Loucy (cell line): ENCODE results near the gene FBLN5.

ENCODE experiments used
- EZH2phosphoT487 ChIP-seq: fragments of 200-600 bp; IDR thresholded peaks from 2 replicates; pipeline ENCODE4 v1.6.1; 2018; ENCODE audit warnings: antibody characterized with exemption, mild to moderate bottlenecking, moderate library complexity, borderline replicate concordance
- TF ChIP-seq, protein P1 (sequence below): fragments of 200-600 bp; sonication (generic); conservative IDR thresholded peaks from 2 replicates; pipeline ENCODE4 v1.5.1; 2014; ENCODE audit warnings: mild to moderate bottlenecking, antibody characterized with exemption, low read length

DNA sequence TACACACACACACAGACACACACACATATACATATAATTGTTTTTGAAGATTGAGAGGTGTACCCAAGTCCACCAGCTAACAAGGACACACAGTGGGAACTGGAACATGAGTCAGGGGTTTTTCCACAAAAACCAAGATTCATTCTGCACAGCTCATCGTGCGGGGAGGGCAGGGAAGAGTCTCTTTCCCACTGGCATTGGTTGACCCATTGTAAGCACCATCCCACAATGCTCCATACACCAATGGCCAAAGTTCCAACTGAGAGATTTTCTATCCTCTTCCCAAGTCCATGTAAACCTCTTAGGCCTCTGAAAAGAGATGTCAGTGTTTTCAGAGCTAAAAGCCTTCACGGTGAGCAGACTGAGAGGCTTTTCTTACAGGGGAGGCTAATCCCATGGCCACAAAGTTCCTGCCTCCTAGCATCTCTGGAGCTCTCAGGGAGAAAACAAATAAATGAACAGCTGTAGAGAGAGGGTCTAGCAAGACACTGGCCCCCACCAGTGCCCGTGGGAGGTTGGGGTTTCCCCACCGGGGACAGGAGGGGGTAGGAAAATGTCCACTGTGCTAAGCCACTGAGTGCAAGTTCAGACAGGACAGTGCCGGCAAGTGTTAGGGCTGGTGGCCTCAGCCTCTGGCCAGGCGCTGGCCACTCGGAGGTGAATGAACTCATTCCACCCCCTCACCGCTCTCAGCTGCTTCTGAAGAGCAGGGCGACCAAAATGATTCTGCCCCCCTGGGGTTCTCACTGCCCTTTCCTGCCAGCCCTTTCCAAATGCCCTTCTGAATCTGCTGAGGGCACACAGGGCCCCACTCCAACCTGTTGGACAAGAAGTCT is 58.6 kb downstream of the FBLN5 start:
- TF ChIP-seq, protein P1, sequence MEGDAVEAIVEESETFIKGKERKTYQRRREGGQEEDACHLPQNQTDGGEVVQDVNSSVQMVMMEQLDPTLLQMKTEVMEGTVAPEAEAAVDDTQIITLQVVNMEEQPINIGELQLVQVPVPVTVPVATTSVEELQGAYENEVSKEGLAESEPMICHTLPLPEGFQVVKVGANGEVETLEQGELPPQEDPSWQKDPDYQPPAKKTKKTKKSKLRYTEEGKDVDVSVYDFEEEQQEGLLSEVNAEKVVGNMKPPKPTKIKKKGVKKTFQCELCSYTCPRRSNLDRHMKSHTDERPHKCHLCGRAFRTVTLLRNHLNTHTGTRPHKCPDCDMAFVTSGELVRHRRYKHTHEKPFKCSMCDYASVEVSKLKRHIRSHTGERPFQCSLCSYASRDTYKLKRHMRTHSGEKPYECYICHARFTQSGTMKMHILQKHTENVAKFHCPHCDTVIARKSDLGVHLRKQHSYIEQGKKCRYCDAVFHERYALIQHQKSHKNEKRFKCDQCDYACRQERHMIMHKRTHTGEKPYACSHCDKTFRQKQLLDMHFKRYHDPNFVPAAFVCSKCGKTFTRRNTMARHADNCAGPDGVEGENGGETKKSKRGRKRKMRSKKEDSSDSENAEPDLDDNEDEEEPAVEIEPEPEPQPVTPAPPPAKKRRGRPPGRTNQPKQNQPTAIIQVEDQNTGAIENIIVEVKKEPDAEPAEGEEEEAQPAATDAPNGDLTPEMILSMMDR = no peak
- no peak for TF ChIP-seq EZH2phosphoT487
